Measurements from ENCODE around the gene SAE1. TPM values are rescaled to one million over a fixed set of nuclear protein-coding genes. Genes with fewer than 3 reads are reported as not detected.

Gene SAE1
- total RNA-seq, 1 donor from 2014 or later: 71.0 TPM

DNA sequence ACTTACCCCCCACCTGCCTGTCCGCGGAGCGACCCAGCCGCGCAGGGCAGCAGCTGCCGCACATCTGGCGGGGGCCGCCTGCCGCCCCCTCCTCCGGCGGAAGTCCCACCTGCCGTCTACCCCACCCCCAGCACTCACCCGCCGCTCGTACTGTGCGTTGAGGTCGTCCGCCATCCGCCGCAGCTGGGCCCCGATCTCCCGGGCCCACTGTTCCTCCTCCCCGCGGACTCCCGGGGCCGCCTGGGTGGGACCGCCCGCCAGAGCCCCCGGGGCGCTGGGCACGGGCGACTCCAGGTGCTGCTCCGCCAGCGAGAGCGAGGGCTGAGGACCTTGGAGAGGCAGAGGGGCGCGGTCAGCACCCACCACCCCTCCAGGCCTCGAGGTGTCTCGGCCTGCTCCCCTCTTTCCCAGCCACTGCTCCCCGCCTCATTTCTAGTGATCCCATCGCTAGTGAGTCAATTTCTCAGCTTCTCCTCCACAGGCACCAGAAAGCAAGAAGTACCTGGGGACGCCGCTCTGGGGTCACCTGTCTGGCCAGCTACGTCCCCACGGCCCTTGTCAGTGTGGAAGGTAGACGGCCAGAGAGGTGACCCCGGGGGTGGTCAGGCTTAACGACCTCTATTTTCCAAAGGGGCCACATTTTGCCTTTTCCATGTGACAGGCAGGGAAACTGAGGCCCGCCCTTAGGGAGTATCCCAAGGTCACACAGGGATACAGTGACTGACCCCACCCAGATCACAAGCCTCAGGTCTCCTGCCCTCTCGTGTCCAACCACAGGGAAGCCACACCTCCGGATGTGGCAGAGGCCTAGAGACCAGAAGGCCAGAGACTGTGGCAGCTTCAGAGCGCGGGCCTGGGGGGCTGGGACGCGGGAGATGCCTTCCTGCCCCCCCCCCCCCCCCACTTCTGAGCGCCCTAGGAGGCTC lies 96.1 kb downstream of the SAE1 start:
- Histone ChIP-seq H3K27ac (ENCODE audit: low read depth, low read length) (peak overlapping the region; percentile 100), H3K36me3 (ENCODE audit: control insufficient read depth in 3 of 3, insufficient read depth in 3 of 3, low read length in 3 of 3) (peaks cover 9 to 11% (median 11%) of the 10 kb centered on the region in 3 donors), H3K9ac (ENCODE audit: low read depth in 1 of 3, low read length in 3 of 3) (peak overlapping the region; percentile 98 to 100 (median 99)), H3K27me3 (ENCODE audit: control insufficient read depth in 3 of 3, insufficient read depth in 3 of 3, low read length in 3 of 3) (no peaks in the 10 kb centered on the region), H3K9me3 (ENCODE audit: control insufficient read depth in 3 of 3, low read length in 3 of 3) (no peaks in the 10 kb centered on the region), H3K4me3 (ENCODE audit: low read length in 3 of 3) (peak overlapping the region; percentile 84 to 98 (median 88)), H3K4me1 (ENCODE audit: control insufficient read depth in 3 of 3, insufficient read depth in 3 of 3, low read length in 3 of 3) (peaks cover 39 to 45% (median 39%) of the 10 kb centered on the region in 3 donors)

DNA sequence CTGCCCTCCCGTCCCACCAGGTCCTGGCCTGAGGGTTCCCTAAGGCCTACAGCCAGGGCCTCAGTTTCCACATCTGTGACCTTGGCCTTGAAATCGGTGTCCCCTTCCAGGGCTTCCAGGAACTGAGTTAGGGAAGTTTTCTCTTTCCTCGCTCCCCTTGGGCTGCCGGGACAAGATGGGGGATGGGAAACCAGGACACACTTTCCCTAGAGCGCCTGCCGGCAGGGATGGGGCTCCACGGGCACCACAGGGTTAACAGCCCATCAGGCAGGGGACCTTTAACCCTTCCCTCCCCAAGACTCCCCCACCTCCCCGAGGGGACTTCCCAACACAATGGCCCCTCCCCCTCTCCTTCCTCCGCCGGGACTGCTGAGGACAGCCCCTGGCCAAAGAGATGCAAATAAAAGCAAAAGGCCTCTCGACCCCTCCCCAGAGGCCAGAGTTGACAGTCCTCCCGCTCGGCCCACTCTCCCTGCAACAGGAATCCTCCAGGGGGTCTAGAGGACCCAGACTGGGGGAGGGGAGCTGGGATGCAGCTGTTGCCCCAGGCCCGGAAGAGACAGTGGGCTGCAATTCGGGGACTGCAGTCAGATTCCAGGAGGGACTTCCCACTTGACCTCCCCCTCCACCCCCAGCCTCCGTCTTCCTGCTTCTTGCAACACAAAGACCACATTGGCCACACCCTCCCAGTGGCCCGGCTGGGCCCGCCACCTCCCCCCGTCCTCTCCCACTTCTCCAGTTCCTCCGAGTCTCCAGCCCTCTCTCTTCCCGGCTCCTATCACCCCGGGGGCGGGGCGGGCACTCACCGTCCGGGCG lies 96.9 kb downstream of the SAE1 start:
- H3K27me3 ChIP-seq (ENCODE audit: control insufficient read depth in 3 of 3, insufficient read depth in 3 of 3, low read length in 3 of 3): no peaks in the 10 kb centered on the region
- H3K27ac ChIP-seq (ENCODE audit: low read depth, low read length): peak overlapping the region; percentile 100
- H3K4me1 ChIP-seq (ENCODE audit: control insufficient read depth in 3 of 3, insufficient read depth in 3 of 3, low read length in 3 of 3): peaks cover 44 to 54% (median 45%) of the 10 kb centered on the region in 3 donors
- peak overlapping the region; percentile 98 to 100 (median 99) for H3K9ac ChIP-seq (ENCODE audit: low read depth in 1 of 3, low read length in 3 of 3)
- no peaks in the 10 kb centered on the region for H3K9me3 ChIP-seq (ENCODE audit: control insufficient read depth in 3 of 3, low read length in 3 of 3)
- H3K36me3 ChIP-seq (ENCODE audit: control insufficient read depth in 3 of 3, insufficient read depth in 3 of 3, low read length in 3 of 3): peaks cover 2 to 6% (median 4%) of the 10 kb centered on the region in 3 donors
- peak overlapping the region; percentile 84 to 98 (median 88) for H3K4me3 ChIP-seq (ENCODE audit: low read length in 3 of 3)

DNA sequence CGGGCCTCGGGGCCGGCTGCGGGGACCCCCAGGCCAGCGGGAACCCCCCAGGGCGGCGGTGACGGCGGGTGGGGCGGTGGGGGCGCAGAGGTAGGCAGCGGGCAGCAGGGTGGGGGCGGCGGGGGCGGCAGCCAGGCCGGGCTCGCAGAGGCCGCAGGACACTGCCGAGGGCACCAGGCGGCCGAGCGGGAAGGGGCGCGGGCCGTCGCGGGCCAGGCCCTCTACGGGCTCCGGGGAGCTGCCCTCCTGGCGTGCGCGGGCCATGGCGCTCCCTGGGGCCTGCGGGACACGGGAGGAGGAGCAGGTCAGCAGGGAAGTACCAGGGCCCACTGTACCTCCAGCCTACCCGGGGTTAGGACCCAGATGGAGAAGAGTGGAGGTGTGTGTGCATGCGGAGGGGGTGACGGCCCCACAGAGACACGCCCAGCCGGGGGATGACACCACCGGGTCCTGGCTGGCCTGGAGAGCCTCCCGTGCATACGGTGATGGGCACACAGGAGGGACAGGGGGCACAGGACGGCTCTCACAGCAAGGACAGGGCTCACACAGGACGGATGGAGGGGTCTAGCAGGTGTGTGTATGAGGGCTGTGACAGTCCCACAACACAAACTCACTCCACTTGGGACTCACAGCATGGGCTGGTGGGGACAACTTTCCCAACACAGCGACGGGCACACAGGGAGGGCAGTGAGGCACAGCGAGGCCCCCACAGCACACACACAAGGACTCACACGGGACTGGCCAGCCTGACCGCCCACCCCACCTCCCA lies 97.7 kb downstream of the SAE1 start:
- Histone ChIP-seq H3K9ac (ENCODE audit: low read depth in 1 of 3, low read length in 3 of 3) (peak overlapping the region; percentile 98 to 100 (median 99)), H3K4me3 (ENCODE audit: low read length in 3 of 3) (peak overlapping the region; percentile 88 to 98 (median 92)), H3K4me1 (ENCODE audit: control insufficient read depth in 3 of 3, insufficient read depth in 3 of 3, low read length in 3 of 3) (peaks cover 45 to 56% (median 46%) of the 10 kb centered on the region in 3 donors), H3K9me3 (ENCODE audit: control insufficient read depth in 3 of 3, low read length in 3 of 3) (no peaks in the 10 kb centered on the region), H3K27ac (ENCODE audit: low read depth, low read length) (peak overlapping the region; percentile 100), H3K27me3 (ENCODE audit: control insufficient read depth in 3 of 3, insufficient read depth in 3 of 3, low read length in 3 of 3) (no peaks in the 10 kb centered on the region), H3K36me3 (ENCODE audit: control insufficient read depth in 3 of 3, insufficient read depth in 3 of 3, low read length in 3 of 3) (peaks cover 2 to 5% (median 4%) of the 10 kb centered on the region in 3 donors)

DNA sequence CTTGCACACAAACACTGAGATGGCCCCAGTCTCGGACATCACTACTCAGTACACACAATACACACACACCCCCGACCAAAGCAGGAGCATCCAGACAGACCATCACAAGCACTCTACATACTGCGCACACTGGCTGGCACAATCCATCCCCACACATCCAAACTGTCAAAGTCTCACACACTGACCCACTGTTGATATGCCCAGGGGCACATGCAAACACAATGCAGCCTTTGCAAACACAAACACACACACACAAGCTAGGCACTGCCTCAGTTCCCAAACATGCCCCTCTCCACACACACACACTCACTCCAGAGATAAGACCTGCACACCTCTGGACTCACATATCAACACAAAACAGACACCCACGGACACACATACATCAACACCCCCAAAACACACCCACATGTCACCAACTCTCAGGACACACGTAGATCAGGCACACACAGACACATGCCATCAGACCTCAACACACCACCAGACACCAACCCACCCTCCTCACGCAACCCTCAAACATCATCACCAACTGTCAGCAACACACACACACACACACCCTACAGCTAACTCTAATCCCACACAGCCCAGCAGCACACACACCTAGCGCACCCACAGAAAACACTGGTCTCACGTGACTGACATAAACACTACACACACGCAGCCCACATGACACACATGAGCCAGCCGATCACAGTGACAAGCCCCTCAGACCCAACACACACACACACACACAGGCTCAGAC lies 98.5 kb downstream of the SAE1 start:
- Histone ChIP-seq H3K36me3 (ENCODE audit: control insufficient read depth in 3 of 3, insufficient read depth in 3 of 3, low read length in 3 of 3) (no peaks in the 10 kb centered on the region), H3K4me3 (ENCODE audit: low read length in 3 of 3) (peak overlapping the region; percentile 82 to 98 (median 92)), H3K9me3 (ENCODE audit: control insufficient read depth in 3 of 3, low read length in 3 of 3) (no peaks in the 10 kb centered on the region), H3K4me1 (ENCODE audit: control insufficient read depth in 3 of 3, insufficient read depth in 3 of 3, low read length in 3 of 3) (peaks cover 45 to 56% (median 46%) of the 10 kb centered on the region in 3 donors), H3K27ac (ENCODE audit: low read depth, low read length) (peak overlapping the region; percentile 100), H3K9ac (ENCODE audit: low read depth in 1 of 3, low read length in 3 of 3) (peak overlapping the region; percentile 90 to 98 (median 97)), H3K27me3 (ENCODE audit: control insufficient read depth in 3 of 3, insufficient read depth in 3 of 3, low read length in 3 of 3) (no peaks in the 10 kb centered on the region)

DNA sequence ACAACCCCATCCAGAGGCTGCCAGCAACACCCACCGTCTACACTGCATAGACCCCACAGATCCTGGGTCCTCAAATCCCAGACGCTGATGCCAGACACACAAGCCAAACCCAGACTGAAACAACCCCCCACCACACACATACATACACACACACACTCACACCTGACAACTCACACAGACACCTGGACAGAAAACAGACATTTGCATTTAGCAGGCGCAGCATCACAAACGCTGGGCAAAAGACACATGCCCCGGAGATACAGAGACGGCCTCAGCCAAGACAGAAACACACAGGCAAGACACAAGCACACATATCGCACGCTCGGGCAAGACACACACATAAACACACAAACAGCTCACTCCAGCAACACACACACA lies 99.0 kb downstream of the SAE1 start:
- H3K36me3 ChIP-seq (ENCODE audit: control insufficient read depth in 3 of 3, insufficient read depth in 3 of 3, low read length in 3 of 3): no peaks in the 10 kb centered on the region
- no peaks in the 10 kb centered on the region for H3K9me3 ChIP-seq (ENCODE audit: control insufficient read depth in 3 of 3, low read length in 3 of 3)
- H3K27ac ChIP-seq (ENCODE audit: low read depth, low read length): peak overlapping the region; percentile 100
- peaks cover 45 to 56% (median 46%) of the 10 kb centered on the region in 3 donors for H3K4me1 ChIP-seq (ENCODE audit: control insufficient read depth in 3 of 3, insufficient read depth in 3 of 3, low read length in 3 of 3)
- H3K27me3 ChIP-seq (ENCODE audit: control insufficient read depth in 3 of 3, insufficient read depth in 3 of 3, low read length in 3 of 3): no peaks in the 10 kb centered on the region
- peak overlapping the region; percentile 90 to 98 (median 97) for H3K9ac ChIP-seq (ENCODE audit: low read depth in 1 of 3, low read length in 3 of 3)
- H3K4me3 ChIP-seq (ENCODE audit: low read length in 3 of 3): peak overlapping the region; percentile 82 to 98 (median 92)

DNA sequence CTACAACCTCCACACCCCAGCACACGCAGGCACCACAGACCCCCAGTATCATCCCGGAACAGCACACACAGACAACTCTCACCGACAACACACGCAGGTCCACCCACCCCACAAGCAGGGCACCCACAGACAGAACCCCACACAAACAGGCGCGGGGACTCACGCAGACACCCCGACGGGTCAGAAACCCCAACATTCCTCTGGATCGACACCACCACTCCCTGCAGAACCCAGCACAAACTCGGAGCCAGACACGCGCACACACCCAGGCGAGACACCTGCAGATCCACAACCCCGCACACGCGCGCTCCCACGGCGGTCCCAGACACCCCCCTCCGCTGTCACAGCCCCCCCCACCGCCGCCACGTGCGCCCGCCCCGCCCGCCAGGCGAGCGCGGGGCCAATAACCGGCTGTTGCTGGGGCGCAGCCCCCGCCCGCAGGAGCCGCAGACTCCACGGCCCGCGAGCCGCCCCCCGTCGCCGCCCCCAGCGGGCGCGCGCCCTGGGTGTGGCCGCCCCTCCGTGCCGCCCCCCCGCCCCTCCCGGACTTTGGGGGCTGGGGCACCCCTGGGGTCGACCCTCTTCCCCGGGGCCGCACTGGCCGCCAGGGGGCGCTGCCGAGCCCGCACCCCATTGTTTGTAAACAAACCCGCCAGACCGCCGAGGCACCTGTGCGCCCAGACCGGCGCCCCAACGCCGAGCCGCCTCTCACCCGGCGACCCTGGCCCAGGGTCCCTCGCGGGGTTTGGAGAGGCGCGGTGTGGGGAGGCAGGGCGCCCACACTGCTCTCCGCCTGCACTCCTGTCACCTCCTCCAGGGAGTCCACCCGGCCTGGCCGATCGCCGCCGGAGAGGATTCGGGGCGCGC lies 99.7 kb downstream of the SAE1 start:
- Histone ChIP-seq H3K4me3 (ENCODE audit: low read length in 3 of 3) (peak overlapping the region; percentile 88 to 98 (median 92)), H3K9me3 (ENCODE audit: control insufficient read depth in 3 of 3, low read length in 3 of 3) (no peaks in the 10 kb centered on the region), H3K36me3 (ENCODE audit: control insufficient read depth in 3 of 3, insufficient read depth in 3 of 3, low read length in 3 of 3) (no peaks in the 10 kb centered on the region), H3K9ac (ENCODE audit: low read depth in 1 of 3, low read length in 3 of 3) (peak overlapping the region; percentile 90 to 98 (median 97)), H3K27me3 (ENCODE audit: control insufficient read depth in 3 of 3, insufficient read depth in 3 of 3, low read length in 3 of 3) (no peaks in the 10 kb centered on the region), H3K4me1 (ENCODE audit: control insufficient read depth in 3 of 3, insufficient read depth in 3 of 3, low read length in 3 of 3) (peaks cover 44 to 55% (median 46%) of the 10 kb centered on the region in 3 donors), H3K27ac (ENCODE audit: low read depth, low read length) (peak overlapping the region; percentile 100)

DNA sequence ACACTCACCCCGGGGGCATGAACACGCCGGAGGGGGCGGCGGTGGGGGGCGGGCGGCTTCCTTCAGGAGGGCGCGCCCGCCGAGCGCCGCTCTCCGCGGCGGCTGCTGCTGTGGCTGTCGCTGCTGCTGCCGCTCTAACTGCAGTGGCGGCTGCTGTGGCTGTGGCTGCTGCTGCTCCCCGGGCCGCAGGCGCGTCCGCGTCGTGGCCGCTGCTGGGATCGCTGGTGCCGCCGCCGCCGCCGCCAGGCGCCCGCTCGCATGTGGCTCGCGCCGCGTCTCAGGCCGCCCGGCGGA lies 100.2 kb downstream of the SAE1 start, which contains the start of gene BBC3:
BBC3 (minus strand) TSS at position 279 of the 294 bp plus-strand sequence. CDS start 2,768 bp downstream, outside the sequence.
- H3K27me3 ChIP-seq (ENCODE audit: control insufficient read depth in 3 of 3, insufficient read depth in 3 of 3, low read length in 3 of 3): no peaks in the 10 kb centered on the region
- peak within 1 kb of the TSS; percentile 90 to 98 (median 97) for H3K9ac ChIP-seq (ENCODE audit: low read depth in 1 of 3, low read length in 3 of 3)
- no peaks in the 10 kb centered on the region for H3K36me3 ChIP-seq (ENCODE audit: control insufficient read depth in 3 of 3, insufficient read depth in 3 of 3, low read length in 3 of 3)
- peak within 1 kb of the TSS; percentile 100 for H3K27ac ChIP-seq (ENCODE audit: low read depth, low read length)
- peak within 1 kb of the TSS; percentile 88 to 98 (median 92) for H3K4me3 ChIP-seq (ENCODE audit: low read length in 3 of 3)
- peaks cover 39 to 49% (median 42%) of the 10 kb centered on the region in 3 donors for H3K4me1 ChIP-seq (ENCODE audit: control insufficient read depth in 3 of 3, insufficient read depth in 3 of 3, low read length in 3 of 3)
- H3K9me3 ChIP-seq (ENCODE audit: control insufficient read depth in 3 of 3, low read length in 3 of 3): no peaks in the 10 kb centered on the region

DNA sequence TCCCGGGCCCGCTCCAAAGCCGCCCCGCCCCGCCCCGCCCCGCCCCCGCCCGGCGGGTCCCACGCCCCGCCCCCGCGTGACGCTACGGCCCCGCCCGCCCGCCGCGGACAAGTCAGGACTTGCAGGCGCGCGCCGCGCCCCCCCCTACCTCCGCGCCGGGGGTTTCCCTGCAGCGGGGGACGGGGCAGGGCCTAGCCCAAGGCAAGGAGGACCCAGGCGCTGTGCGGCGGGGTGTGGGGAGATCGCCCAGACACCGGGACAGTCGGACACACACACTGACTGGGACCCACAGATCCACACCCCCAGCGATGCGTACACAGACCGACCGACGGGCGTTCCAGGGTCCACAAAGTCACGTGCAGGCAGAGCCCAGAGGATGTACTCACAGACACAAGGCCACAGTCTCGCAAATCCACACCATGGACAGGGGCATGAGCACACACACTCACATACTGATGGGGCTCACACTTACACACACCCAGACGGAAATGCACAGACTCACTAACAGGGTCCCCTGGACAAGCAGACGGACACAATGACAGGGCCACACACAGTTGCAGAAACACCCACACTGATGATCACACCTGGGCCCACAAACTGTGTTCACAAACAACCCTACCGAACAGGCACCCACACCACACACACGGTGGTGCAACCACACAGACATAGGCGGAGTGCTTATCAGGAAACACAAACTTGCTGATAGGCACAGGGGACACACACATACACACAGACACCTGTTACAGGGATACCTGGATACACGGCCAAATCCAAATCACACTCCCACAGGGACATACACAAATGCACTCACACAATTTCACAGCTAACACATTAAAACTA lies 100.8 kb downstream of the SAE1 start:
- Histone ChIP-seq H3K4me3 (ENCODE audit: low read length in 3 of 3) (peak overlapping the region; percentile 61 to 98 (median 87)), H3K9ac (ENCODE audit: low read depth in 1 of 3, low read length in 3 of 3) (peak overlapping the region; percentile 63 to 90 (median 82)), H3K27ac (ENCODE audit: low read depth, low read length) (peak overlapping the region; percentile 100), H3K9me3 (ENCODE audit: control insufficient read depth in 3 of 3, low read length in 3 of 3) (no peaks in the 10 kb centered on the region), H3K4me1 (ENCODE audit: control insufficient read depth in 3 of 3, insufficient read depth in 3 of 3, low read length in 3 of 3) (peaks cover 39 to 49% (median 42%) of the 10 kb centered on the region in 3 donors), H3K27me3 (ENCODE audit: control insufficient read depth in 3 of 3, insufficient read depth in 3 of 3, low read length in 3 of 3) (no peaks in the 10 kb centered on the region), H3K36me3 (ENCODE audit: control insufficient read depth in 3 of 3, insufficient read depth in 3 of 3, low read length in 3 of 3) (no peaks in the 10 kb centered on the region)

Measured in skeletal muscle tissue (tissue), 4 donors.